HG03064 (cell line): ENCODE results near the gene HLA-DMB.
A peak's percentile ranks its signal among the peaks of the same experiment; 100 is the strongest.

Experiments used
- ATAC-seq: cut with Tn5 transposase; IDR thresholded peaks from one replicate; pipeline ENCODE4 v1.9.1; 2021; ENCODE audit warnings: low read depth; ENCODE audit not compliant: unreplicated experiment

Gene HLA-DMB

DNA sequence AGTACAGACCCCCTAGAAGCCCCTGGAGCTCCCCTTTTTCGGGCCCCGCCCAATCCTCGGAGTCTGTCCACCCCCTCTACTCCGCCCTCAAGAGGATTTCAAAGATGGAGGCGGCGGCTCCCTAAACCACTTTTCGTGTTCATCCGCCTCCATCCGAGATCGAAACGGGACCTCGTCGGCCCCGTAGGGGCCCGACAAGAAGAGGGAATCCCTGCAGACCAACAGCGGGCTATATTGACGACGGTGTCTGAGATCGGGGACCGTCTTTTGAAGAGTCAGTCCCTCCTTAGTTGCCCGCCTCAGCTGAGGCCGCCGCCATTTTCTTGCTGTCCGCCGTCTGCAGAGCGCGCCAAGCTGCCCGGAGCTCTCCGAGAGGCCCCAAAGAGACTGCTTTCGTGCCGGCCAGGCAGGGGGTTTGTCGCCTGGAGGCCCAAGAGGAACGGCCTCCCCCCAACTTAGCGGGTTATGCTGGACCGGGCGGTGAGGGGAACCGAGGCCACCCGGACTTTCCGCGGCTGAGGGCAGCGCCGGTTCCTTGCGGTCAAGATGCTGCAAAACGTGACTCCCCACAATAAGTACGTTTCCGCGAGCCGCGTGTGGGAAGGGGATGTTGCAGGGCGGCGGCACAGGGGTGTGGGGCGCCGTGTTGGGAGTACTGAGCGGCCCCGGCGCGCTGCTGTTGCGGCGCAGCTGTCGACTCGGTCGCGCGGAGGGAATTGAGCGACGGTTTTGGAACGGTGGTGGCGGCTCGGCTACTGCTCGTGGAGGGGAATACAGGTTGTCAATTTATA lies 31.7 kb upstream of the HLA-DMB start:
- no peak for ATAC-seq

DNA sequence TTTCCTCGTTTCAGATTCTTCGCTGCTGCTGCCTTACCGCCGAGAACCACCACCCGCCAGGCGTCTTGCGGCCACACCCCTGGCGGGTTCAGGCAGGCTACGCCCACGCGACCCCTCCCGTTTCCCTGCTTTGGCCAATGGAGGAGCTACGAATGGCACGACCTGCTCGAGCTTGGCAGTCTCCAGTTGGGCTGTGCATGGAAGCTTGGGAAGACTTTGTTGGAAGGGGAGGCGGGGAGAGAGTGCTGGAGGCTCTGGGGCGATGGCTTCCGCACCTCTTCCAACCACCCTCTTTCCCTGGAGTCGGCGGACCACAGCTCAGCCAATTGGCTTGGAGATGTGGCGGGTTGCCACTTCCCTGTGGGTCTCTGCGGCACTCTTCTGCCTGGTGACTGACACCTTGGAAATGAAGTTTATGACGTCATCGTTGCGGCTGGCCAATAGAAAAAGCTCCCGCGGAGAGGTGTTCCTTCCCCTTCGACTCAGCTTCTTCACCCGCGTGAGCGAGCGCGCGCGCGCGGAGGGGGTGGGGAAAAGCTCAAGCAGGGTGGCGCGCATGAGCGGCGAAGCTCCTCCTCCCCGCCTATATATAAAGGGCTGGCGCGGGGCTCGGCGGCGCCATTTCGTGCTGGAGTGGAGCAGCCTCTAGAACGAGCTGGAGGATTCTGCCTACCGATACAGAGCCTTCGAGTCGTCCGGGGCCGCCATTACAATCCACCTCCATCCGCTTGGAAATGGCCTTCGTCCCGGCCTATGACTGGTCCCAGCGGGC lies 30.9 kb upstream of the HLA-DMB start:
- ATAC-seq, result peak; percentile 31

DNA sequence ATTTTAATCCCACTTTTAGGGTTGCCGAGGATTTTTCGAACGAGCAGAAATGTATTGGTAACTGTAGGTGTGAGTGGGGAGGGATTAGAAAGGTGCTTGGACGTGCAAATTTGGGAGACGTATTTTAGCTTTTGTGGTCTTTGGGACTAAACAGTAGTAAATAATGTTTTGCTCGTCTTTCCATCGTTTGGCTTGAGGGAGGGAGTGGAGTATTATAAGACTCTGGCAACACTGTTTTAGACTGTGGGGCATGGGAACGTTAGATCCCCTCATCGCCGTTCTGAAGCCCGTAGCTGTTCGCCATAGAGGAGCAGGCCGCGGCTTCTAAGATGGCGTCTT lies 30.4 kb upstream of the HLA-DMB start:
- ATAC-seq, result no peak

DNA sequence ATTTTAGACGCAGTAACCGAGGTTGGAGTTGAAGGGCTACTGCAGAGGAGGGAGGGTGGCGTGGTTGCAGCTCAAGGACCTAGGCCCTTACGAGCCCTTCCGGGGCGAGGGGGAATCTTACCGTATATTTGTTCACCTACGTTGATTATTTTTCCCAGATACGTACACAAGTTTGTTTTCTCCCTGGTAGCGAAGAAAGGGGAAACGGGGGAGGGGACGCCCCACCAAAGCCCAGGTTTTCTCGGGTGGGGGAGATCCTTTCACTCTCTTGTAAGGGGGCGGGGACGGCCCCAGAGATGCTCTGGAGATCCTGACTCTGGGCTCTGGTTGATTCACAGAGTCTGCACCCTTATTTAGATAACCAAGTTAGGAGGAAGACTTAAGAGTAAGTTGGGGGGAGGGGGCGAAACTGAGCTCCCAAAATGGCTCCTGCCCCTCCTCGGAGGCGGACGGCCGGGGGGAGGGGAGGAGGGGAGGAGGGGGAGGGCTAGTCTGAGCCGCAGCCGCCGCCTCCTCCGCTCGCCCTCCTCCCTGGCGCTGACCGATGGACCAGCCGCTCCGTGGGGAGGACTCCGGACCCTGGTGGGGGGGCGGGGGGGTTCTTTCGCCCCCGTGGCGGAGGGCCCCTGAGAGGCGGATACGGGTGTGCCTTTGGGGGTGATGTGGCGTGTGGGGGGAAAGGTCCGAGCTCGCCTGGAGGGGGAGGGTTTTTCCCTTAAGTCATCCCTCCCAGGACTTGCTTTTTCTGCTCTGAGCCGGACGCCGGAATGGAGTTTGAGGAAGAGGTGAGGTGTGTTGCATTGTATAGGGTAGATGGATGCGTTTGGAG lies 29.8 kb upstream of the HLA-DMB start:
- no peak for ATAC-seq

DNA sequence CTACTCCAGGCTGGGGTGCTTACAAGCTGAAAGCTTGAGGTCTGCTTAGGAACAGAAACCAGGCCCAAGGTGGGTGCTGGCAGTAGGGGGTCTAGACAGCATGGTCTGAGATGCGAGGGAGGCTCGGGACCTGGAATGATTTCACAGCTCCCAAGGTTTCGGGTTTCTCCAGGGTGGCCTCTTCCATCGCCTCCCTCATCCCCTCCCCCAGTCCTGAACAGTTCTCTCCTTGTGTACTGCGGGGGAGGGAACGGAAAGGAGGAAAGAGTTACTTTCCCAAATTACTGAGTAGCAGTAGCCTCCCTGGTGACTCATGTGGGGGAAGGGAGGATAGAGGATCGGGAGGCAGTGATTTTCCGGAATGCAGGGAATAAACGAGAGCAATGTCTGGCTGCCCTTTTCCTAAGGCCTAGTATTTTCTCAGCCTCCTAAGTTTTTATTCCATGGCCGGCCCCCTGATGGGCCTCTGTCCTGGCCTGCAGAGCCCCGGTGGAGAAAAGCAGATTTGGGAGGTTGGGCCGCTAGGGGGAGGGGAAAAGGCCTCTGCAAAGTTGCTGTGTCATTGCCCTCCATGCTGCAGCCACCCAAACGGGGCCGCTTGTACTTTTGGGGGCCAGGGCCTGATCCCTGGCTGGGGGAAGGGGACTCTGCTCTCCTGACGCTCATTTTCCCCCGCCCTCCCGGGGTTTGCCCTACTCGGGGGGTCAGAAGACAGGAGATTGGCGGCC lies 29.0 kb upstream of the HLA-DMB start:
- no peak for ATAC-seq

DNA sequence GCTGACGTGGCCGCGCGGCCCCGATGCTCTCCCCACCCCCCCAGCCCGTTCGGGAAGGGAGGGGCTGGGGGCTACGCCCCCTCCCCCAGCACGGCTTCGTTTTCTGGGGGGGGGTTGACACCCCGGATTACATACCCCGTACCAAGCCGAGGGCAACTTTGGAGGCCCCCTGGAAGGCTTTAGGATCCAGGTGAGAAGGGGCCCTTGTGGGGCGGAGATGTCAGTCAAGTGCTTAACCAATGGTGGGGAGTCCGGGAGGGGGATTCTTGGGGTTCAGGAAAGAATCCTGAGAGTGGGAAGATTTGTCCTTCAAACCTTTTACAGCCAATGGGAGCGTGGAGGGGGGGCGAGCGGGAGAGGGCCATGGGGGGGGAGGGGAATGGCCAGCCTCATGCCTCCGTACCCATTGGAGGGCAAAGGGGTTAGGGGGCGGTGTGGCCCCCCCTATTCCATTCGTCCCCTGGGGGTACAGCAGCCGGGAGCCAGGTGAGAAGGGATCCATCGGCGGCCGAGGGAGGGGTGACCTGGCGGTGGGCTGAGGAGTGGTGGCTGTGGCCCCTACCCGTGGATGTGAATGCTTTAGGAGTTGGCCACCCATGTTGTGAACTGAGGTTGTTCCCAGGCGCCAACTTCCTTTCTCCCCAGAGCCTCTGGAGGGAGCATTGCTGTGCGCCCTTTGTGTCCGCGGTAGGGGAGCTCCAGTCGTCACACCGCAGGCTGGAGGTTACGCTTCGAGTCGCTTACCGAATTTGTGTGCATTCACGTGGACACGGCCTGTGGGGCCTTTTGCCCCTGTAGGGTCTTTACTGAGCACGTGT lies 28.2 kb upstream of the HLA-DMB start:
- no peak for ATAC-seq

DNA sequence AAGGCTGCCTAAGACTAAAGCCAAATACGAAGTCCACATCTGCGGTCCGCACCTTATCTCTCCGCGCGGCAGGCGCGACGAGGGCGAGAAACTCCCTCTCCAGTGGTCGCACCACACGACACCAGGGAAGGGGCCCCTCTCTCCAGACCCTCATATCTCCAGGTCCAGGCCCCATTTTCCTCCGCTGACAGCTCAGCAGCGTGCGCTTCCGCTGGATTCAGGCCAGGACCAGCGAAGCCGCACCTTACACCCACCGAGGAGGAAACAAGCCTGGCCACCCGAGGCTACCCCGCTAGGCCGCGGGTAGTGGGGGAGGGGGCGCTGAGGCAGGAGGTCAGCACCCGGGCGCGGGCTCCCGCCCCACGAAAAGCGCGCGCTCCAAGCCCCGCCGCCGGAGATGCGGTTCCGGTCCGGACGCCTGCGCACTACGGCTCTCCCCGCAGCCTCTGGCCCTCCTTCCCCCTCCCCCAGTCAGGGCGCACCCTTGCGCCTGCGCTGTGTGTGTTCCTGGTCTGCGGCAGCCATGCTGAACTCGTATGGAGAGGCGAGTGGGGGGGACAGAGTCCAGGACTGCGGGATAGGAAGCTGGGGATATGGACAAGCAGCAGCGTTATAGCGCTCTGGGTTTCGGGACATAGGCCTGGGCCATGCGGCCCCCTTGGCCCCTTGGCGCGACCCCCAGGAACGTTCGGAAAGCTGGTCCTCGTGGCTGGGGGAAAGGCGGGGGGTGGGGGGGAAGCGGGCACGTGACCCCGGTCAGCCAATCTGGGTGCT lies 27.5 kb upstream of the HLA-DMB start, which contains the start of gene BRD2:
BRD2 (plus strand) TSS at position 502 of the 774 bp plus-strand sequence. CDS start 4,305 bp downstream, outside the sequence.
- ATAC-seq, result peak; percentile 27

DNA sequence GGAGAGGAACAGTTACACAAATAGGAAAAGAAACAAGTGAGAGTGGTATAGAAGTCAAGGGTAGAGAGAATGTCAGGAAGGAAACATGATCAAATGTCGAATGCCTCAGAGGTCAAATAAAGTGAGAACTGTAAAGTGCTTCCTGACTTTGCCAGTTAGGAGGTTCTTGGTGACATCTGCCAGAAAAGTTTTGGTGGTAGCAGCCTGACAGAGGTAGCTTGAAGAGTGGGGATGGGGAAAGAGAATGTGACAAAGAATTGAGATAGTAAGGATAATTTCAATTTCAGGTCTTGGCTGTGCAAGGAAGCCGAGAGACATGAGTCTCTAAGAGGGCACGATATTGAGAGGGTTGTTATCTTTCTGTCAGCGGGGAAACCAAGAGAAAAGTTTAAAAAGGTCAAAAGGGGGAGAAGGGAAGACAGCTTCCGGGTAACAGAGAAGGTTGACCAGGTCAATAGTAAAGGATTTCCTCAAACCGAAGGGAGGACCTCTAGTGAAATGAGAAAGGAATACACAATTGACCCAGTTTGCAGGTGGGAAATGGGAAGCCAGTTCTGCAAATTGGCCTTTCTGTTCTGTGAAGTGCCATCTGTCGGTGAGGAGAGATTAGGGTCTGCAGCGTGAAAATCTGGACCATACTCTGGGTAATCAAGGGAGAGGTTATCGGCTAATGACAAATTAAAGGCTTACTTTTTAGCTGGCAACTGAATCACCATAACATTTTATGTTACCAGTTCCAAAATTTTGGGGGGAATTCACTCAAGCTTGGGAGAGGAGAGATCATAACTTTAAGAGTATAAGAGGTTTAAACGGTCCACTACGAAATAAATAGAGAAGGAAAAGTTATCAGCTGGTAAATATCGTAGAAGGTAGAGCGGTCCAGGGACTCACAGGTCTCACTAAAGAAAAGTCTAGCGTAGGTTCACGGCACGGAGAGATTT lies 26.6 kb upstream of the HLA-DMB start:
- ATAC-seq, result no peak

DNA sequence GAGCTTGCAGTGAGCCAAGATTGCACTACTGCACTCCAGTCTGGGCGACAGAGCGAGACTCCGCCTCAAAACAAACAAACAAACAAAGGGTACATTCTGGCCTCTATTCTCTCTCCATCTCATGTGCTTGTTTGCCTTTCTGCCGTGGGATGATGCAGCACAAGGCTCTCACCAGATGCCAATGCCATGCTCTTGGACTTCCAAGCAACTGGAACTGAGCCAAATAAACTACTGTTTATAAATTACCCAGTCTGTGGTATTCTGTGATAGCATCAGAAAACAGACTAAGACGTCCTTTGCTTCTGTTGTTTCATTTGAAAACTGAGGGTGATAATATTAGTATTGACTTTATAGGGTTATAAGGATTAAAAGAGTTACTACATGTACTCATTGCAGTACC lies 23.9 kb upstream of the HLA-DMB start:
- ATAC-seq, result no peak

DNA sequence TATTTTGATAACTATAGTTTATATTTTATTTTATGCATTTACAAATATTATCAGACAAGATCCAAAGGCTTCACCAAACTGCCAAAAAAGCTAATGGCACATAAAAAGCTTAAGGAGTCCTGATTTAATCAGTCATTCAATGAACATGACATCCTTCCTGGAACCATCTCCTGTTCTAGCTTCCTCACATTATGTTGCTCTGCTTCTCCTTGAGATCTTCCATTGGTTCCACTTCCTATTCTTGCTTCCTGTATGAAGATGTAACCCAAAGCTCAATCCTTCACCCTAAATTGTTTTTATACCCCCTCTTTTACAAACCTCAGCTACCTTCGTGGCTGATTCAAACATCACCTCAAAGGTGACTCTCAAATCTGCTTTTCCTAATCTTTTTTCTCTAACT lies 23.0 kb upstream of the HLA-DMB start:
- no peak for ATAC-seq

DNA sequence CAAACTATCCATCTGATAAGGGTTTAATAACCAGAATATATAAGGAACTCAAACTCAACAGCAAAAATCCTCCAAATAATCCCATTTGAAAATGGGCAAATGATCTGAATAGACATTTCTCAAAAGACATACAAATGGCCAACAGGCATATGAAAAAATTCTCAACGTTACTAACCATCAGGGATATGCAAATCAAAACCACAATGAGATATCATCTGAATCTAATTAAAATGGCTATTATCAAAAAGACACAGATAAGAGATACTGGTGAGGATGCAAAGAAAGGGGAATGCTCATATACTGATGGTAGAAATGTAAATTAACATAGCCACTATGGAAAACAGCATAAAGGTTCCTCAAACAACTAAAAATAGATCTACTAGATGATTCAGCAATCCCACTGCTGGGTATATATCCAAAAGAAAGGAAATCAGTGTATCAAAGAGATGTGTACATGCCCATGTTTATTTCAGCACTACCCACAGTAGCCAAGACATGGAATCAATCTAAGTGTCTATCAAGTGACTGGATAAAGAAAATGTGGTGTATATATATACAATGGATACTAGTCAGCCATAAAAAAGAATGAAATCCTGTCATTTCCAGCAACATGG lies 21.5 kb upstream of the HLA-DMB start:
- no peak for ATAC-seq

DNA sequence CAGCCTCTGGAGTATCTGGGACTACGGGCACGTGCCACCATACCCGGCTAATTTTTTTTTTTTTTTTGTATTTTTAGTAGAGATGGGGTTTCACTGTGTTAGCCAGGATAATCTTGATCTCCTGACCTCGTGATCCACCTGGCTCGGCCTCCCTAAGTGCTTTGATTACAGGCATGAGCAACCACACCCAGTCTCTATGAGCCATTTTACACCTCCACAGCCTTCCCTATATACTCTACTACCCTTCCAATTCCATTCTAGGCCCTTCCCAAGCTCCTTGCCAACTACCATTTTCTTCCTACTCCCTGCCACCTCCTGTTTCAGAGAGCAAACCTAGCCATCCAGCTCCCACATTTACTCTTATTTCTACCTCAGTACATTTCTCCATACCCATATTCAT lies 19.7 kb upstream of the HLA-DMB start:
- ATAC-seq, result no peak

DNA sequence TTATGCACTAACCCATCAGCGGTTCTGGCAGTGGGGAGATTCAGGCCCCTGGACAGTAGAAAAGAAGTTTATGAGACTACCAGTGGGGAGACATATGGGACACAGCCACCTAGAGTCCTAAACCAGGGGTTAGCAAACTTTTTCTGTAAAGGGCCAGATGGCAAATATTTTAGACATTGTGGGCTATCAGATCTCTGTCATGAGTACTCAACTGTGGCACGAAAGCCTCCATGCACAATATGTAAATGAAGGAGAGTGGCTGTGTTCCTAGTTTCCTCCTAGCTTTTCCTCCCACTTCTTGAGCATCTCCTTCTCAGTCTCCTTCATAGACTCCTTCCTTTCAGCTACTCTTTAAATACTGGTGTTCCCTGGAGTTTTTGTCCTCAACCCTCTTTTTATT lies 15.3 kb upstream of the HLA-DMB start:
- no peak for ATAC-seq

DNA sequence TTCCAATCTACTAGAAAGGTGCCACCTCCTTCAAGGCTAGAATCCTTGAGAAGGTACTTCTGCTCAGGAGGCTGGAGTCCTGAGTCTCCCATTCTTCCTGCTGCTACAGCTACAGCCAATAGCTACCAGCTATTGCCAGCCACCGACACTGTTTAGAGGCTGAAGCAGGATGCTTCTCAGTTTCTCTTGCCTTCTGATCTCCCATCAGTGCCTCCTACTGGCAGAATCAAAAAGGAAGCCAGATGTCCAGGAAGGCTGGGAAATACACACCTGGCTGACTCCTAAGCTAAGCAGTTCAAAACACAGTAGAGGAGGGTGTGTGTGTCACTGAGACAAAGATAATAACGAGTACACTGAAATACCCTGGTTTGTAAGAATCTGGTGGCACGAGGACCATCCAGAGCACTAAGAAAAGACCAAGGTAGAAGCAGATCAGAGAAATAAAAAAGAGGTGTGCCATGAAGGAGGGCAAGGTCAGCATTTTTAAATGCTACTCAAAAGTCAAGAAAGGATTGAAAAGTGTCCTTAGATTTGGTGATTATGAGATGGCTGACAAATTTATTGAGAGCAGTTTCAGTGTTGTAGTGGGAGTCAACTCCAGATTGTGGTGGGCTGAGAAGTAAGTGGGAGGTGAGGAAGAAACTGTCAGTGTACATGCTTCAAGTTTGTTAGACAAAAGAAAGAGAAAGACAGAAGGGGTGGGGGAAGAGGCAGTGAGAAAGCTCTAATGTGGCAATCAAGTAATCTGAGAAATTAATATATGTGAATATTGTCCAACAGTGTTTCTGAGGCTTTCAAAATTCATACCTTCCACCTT lies 14.4 kb upstream of the HLA-DMB start:
- ATAC-seq, result no peak

DNA sequence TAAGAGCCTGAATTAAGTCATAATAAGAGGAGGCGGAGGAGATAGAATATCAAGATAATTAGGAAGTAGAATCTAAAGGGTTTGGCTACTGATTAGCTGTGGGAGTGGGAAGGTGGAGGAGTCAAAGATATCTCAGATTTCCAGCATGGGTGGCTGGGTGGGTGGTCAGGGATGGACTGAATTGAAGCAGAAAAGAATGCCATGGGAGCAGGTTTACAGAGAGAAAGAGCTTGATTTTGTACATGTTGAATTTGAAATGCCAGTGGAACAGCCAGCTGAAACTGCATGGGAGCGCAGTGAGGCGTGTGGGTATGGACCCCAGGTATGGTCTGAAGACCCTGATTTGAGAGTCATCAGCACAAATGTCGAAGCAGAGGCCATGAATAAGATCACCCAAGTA lies 13.4 kb upstream of the HLA-DMB start:
- no peak for ATAC-seq

DNA sequence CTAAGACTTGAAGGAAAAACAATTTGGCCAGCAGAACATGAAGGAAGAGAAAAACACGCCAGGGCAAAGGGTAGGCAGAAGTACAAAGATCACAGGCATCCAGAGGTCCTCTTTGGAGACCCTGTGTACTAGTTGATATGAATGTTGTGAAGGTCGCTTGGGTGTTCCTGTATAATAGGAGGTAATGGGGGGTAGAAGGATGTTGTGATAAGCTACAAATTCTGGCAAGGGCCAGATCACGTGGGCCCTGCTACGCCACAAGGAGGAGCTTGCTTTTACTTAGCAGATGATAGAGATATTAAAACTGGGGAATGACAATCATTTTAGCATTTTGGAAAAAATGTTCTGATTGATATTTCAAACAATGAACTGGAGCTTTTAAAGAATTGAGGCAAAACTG lies 12.9 kb upstream of the HLA-DMB start:
- no peak for ATAC-seq
